Activated naive CD4-positive, alpha-beta T cell treated with Interleukin-2 at 50 U/mL for 16 hours (primary cell): Measurements from ENCODE around the gene SLC23A2.

Source experiments
- DNase-seq: peaks from one replicate; pipeline ENCODE4 v3.0.0-alpha.2; 2020

SLC23A2 gene

DNA sequence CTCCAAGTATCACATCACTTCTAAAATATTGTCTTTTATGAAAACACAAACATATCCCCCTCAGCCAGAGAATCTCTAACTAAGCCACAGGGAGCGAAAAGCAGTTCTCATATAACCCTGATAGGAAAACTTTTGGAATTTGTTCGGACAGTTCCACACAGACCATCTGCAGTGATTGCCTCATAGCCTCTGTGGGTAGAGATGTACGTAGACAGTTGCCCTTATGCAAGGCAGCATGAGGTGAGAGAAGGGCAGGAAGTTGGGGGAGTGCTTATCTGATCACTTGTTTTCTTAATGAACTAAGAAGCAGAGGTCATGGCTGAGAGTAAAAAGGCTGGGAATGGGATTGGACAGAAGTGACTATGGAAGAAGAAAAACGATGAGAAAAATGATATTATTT, 39.6 kb downstream of the SLC23A2 start:
- peak; percentile 4 for DNase-seq

GRCh38 chr20:4959592-4959991, 41.7 kb downstream of the SLC23A2 start:
- no peak for DNase-seq

DNA sequence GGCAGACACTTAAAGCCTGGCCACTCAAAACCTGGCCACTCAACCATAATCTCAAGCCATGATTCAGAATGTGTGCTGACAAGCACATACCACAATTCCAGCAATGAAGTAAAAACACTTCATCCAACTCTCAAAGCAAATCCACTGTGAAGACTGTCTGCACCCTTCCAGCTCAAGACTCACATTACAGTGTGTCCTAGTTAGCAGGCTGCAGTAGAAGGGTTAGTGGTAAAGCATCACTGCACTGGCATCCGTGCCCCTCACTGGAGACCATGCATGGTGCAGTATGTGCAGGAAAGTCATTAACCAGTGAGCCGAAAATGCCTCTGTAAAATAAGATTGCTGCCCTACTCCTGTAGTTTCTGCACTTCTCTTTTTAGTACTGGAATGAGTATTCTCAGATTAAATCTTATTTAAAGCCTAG, 43.4 kb downstream of the SLC23A2 start:
- DNase-seq: no peak

DNA sequence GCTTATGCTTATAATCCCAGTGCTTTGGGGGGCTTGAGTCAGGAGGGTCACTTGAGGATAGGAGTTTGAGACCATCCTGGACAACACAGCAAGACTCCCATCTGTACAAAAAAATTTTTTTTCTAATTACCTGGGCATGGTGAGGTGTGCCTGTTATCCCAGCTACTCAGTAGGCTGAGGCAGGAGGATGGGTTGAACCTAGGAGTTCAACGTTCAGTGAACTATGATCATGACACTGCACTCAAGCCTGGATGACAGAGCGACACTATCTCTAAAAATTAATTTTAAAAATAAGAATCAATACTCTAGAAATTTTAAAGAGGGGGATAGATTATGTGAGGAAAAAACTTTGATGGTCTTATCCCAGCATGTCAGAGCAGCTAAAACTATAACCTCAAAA, 44.1 kb downstream of the SLC23A2 start:
- no peak for DNase-seq

DNA sequence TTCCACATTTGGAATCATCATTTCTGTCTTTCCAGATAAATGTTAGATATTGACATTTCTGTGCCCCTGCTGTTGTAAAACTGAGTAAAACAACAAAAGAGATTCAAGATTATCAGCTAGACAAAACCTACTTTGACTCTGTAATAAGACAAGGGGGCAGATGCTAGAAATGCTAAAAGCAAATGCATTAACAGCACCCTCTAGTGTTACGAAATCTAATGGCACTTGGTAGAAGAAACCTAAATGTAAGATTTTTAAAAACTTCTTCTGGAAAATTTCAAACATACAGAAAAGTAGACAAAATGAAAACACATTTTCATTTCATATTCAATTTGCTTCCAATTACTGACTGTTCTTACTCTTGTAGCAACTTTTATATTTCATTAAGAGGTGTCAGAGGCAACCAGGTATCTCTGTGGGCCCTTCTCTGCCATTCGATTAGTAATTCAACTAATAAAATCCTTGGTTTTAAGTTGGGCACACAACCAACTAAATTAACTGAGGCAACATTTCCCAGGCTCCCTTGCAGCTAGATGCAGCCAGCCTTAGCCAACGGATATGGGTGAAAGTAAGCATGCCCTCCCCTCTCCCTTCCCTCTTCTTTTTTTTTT, 45.0 kb downstream of the SLC23A2 start:
- DNase-seq: no peak

GRCh38 chr20:4953881-4954280, 47.4 kb downstream of the SLC23A2 start:
- DNase-seq: no peak

GRCh38 chr20:4952229-4952628, 49.1 kb downstream of the SLC23A2 start:
- no peak for DNase-seq

DNA sequence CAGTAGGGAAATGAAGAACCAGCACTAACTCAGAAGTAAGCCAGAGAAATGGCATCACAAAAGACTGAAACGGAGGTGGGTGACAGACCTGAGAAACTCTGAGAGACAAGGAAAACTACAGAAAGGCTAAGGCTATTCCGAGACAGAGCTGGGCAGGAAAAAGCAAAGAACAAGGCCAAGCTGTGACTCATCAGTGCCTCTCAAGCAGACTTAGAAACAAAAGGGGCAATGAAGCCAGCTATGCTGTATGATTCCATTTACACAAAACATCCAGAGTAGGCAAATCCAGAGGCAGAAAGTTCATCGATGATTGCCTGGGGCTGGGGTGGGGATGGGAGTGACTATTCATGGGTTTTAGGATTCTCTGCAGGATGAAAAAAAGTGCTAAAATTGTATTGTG, 50.0 kb downstream of the SLC23A2 start:
- no peak for DNase-seq

- DNase-seq: no peak
These were observed 50.5 kb downstream of the SLC23A2 start for GRCh38 chr20:4950841-4951240.

DNA sequence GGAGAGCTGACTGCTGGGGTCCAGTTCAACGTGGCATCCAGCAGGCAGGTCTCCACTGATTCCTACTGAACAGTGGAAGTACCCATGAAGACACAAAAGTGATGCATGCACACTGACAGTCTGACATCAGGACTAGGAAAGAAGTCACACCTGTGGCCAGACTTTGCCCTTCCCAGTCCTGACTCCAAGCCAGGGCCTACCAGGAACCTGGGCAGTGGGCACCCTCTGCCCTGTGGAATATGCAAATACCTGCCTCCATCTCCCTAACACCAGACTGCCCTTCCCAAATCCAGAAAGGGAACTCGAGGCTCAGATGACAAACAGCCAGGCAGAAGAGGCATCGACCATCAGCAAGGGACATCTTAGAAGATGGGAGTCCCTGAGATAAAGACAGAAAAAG, 50.9 kb downstream of the SLC23A2 start:
- no peak for DNase-seq

GRCh38 chr20:4949833-4950178, 51.5 kb downstream of the SLC23A2 start:
- peak; percentile 29 for DNase-seq

- DNase-seq: no peak
These were observed 53.3 kb downstream of the SLC23A2 start for GRCh38 chr20:4947817-4948559.

DNA sequence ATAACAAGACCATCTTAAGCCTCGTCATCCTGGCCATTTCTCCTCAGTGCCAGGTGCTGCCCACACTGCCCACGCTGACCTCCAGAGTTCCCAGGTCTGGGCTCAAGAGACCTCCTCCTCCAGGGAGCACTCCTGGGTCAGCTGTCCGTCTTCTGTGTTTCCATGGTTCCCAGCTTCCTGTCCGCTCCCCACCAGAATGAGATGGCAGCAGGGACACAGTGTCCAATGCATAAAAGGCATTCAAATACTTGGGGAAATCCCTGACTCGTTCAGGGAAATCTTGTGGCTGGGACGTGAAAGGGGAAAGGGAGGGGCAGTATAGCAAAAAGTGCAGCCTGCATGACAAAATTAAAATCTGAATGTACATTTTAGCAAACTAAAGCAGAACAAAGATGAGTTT, 54.3 kb downstream of the SLC23A2 start:
- no peak for DNase-seq

DNA sequence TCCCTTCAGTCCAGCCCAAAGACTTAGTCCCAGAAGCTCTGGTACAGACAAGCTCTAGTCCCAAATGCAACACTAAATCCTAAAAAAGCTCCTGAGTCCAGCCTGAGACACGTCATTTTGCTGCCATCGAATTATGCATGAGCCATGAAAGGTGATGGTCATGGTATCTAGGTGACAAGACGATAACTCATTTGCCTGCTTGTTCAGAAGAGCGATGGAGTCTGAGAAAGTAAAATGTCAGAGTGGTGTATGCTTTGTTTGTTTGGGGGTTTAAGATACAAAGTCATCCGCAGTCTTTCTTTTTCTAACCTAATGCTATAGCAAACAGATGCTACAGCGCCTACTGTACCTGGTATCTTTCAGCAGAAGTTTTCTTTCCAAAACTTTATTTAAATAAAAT, 54.7 kb downstream of the SLC23A2 start:
- no peak for DNase-seq

DNA sequence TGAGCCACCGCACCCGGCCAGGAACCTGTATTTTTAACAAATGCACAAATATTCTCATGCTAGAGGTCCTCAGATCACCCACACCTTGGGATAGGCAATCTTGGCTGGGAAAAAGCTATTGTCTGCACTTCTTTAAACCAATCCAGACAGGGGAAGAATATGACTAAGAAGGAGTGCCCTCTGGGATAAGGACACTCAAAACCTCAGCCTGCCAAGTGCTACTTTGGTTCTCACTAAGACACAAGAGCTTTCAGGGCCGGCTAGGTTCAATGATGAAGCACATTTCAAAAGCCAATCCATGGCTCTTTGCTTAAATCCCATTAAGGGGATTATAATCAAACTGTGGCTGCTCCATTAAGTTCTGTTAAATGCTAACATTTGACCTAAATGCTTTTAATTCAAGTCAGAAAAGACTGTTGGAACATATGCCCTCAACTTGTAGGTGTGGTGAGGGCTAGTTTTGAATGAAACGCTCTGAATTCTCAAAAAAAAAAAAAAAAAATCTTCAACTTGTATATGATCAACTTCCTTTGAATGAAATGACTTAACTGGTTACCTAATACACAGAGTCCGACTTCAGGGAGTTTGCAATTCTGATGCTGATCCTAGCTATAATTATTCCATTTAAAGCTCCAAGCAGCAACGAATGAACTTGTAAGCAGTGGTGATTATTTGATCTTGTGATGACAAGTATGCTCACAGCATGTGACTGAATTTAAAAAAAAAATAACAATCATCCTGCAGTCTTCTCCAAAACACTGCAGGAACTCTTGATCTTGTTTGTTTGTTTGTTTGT, 56.6 kb downstream of the SLC23A2 start:
- no peak for DNase-seq

GRCh38 chr20:4942331-4942730, 59.0 kb downstream of the SLC23A2 start:
- no peak for DNase-seq

- DNase-seq: no peak
These were observed 63.6 kb downstream of the SLC23A2 start for GRCh38 chr20:4937407-4938319.

DNA sequence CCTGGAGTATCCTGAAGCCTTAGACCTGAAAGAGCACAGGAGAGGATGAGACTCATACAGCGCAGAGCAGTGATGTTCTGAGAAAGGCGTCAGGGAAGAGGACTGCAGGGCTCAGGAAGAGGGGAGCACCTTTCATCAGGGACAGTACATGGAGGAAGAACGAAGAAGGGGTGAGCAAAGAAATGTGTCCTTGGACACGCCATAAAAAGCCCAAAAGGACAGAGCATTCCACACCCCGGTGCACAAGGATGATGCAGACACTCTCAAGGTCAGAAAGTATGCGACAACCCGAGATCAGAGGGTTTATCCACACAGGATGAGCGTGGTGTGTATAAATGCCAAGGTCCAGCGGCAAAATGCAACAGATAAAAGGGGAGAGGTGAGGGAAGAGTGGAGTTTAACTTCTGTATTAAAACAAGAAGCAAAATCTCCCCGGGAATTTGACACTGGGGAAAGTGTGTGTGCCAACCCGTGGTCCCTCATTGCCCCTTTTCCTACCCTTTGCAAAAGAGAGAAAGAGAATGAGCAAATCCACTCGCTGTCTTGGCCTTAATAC, 64.4 kb downstream of the SLC23A2 start:
- no peak for DNase-seq

DNA sequence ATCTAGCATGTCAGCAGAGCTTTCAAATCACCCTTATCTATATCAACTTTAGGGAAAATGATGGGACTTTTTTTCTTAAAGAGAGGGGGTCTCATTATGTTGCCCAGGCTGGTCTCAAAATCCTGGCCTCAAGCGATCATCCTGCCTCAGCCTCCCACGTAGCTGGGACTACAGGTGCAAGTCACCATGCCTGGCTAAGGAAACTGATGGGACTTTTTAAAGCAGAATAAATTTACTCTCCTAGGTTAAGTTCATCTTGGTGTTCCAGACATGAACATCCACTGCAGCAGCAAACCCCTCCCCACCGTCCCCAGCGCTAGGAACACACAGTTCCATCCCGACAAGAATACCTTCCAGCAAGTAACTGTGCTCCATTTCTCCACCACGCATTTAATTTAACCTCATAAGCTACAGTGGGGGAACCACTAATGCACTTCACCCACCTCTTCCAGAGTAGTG, 64.9 kb downstream of the SLC23A2 start:
- DNase-seq: no peak

GRCh38 chr20:4932061-4932460, 69.2 kb downstream of the SLC23A2 start:
- no peak for DNase-seq

GRCh38 chr20:4929686-4930397, 71.5 kb downstream of the SLC23A2 start:
- DNase-seq: no peak
